Measurements from ENCODE around the gene TBCE.

DNA sequence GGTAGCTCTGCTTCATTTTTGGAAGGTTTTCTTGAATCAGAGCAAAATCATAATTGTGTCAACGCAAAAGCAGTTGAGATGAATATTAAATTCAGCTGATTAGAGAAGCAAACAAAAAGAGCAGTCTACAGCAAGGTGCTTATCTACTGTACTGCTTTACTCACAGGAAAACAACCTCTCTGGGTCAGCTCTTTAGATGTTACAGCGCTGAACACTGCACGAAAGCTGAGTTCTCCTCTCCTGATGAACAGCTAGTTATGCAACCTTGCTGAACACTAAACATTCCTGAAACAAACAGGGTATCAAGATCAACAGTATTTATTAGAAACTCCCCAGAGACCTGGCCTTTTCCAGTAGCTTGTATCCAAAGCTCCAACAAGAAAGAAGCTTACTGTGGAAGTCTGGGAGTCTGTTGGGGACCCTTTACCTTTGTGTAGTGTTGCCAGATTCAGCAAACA, 41.3 kb downstream of the TBCE start:
- TF ChIP-seq, protein P1, sequence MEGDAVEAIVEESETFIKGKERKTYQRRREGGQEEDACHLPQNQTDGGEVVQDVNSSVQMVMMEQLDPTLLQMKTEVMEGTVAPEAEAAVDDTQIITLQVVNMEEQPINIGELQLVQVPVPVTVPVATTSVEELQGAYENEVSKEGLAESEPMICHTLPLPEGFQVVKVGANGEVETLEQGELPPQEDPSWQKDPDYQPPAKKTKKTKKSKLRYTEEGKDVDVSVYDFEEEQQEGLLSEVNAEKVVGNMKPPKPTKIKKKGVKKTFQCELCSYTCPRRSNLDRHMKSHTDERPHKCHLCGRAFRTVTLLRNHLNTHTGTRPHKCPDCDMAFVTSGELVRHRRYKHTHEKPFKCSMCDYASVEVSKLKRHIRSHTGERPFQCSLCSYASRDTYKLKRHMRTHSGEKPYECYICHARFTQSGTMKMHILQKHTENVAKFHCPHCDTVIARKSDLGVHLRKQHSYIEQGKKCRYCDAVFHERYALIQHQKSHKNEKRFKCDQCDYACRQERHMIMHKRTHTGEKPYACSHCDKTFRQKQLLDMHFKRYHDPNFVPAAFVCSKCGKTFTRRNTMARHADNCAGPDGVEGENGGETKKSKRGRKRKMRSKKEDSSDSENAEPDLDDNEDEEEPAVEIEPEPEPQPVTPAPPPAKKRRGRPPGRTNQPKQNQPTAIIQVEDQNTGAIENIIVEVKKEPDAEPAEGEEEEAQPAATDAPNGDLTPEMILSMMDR (IDR thresholded peaks at IDR 0.05) = no peak
- TF ChIP-seq POLR2A (IDR thresholded peaks at IDR 0.05) = no peak
